BE2C (cell line): Measurements from ENCODE around the gene MARK4.
"Not testable (repeated sequence)": the region's sequence is repeated elsewhere in the genome, so short reads cannot be mapped to it uniquely, and the experiment has no call there.

Experiments
- DNase-seq: peaks from one replicate; pipeline ENCODE4 v3.0.0-alpha.2; 2020
- H3K27me3 ChIP-seq: fragments of 250-450 bp; sonication (Bioruptor Pico); 2 replicates; pipeline ENCODE4 v1.5.1; 2020; ENCODE audit warnings: mild to moderate bottlenecking
- H3K36me3 ChIP-seq: fragments of 250-450 bp; sonication (Bioruptor Pico); 2 replicates; pipeline ENCODE4 v1.5.1; 2020; ENCODE audit warnings: mild to moderate bottlenecking
- H3K4me1 ChIP-seq: fragments of 250-450 bp; sonication (Bioruptor Pico); 2 replicates; pipeline ENCODE4 v1.5.1; 2020
- H3K4me3 ChIP-seq: 2 replicates; pipeline ENCODE4 v1.5.1; 2011; ENCODE audit warnings: low read depth, low read length
- H3K9me3 ChIP-seq: fragments of 250-450 bp; sonication (Bioruptor Pico); 2 replicates; pipeline ENCODE4 v1.5.1; 2020
- TF ChIP-seq, protein P1 (sequence below): IDR thresholded peaks from 2 replicates; pipeline ENCODE4 v1.5.1; 2012; ENCODE audit warnings: mild to moderate bottlenecking, low read depth, low read length

Gene MARK4

DNA sequence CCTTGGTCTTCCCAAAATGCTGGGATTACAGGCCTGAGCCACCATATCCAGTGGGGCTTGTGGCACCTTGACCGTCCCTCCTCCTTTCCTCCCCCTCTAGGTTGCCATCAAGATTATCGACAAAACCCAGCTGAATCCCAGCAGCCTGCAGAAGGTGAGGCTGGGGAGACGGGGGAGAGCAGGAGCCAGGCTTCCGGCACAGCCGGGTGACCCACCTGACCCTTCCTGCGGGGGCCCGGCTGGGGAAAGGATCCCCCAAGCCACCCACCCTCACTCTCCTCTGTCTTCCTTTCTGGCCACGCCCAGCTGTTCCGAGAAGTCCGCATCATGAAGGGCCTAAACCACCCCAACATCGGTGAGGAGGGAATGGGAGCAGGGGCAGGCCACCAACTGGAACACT, 11.9 kb downstream of the MARK4 start:
- no peak overlapping the region for H3K4me3 ChIP-seq
- TF ChIP-seq, protein P1, sequence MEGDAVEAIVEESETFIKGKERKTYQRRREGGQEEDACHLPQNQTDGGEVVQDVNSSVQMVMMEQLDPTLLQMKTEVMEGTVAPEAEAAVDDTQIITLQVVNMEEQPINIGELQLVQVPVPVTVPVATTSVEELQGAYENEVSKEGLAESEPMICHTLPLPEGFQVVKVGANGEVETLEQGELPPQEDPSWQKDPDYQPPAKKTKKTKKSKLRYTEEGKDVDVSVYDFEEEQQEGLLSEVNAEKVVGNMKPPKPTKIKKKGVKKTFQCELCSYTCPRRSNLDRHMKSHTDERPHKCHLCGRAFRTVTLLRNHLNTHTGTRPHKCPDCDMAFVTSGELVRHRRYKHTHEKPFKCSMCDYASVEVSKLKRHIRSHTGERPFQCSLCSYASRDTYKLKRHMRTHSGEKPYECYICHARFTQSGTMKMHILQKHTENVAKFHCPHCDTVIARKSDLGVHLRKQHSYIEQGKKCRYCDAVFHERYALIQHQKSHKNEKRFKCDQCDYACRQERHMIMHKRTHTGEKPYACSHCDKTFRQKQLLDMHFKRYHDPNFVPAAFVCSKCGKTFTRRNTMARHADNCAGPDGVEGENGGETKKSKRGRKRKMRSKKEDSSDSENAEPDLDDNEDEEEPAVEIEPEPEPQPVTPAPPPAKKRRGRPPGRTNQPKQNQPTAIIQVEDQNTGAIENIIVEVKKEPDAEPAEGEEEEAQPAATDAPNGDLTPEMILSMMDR, result no peak
- H3K9me3 ChIP-seq, result no peaks in the 10 kb centered on the region
- no peaks in the 10 kb centered on the region for H3K27me3 ChIP-seq
- no peaks in the 10 kb centered on the region for H3K4me1 ChIP-seq
- DNase-seq, result no peak
- H3K36me3 ChIP-seq, result peaks cover 3% of the 10 kb centered on the region; the same call in 1 of the 2 replicates

GRCh38 chr19:45264781-45265317, 13.8 kb downstream of the MARK4 start:
- Histone ChIP-seq H3K4me1 (no peaks in the 10 kb centered on the region), H3K36me3 (no peaks in the 10 kb centered on the region), H3K9me3 (no peaks in the 10 kb centered on the region), H3K27me3 (no peaks in the 10 kb centered on the region), H3K4me3 (no peak overlapping the region)
- no peak for DNase-seq
- TF ChIP-seq, protein P1, result no peak

GRCh38 chr19:45265375-45265774, 14.3 kb downstream of the MARK4 start:
- Histone ChIP-seq H3K27me3 (no peaks in the 10 kb centered on the region), H3K4me1 (no peaks in the 10 kb centered on the region), H3K4me3 (no peak overlapping the region), H3K9me3 (no peaks in the 10 kb centered on the region), H3K36me3 (no peaks in the 10 kb centered on the region)
- TF ChIP-seq, protein P1, result no peak
- DNase-seq, result no peak

GRCh38 chr19:45267296-45267695, 16.2 kb downstream of the MARK4 start:
- TF ChIP-seq, protein P1, result no peak
- Histone ChIP-seq H3K4me3 (no peak overlapping the region), H3K9me3 (no peaks in the 10 kb centered on the region), H3K36me3 (no peaks in the 10 kb centered on the region; the same call in 1 of the 2 replicates), H3K27me3 (no peaks in the 10 kb centered on the region), H3K4me1 (no peaks in the 10 kb centered on the region)
- no peak for DNase-seq

DNA sequence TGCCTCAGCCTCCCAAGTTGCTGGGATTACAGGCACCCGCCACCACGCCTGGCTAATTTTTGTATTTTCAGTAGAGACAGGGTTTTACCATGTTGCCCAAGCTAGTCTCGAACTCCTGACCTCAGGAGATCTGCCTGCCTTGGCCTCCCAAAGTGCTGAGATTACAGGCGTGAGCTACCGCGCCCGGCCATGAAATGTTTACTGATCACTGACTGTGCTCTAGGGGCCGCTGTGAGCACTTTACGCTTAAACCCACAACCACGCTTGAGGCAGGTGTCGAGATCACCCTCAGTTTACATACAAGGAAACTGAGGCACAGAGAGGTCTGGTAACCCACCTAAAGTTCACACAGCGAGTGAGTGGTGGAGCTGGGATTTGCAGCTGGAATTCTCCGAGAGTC, 18.9 kb downstream of the MARK4 start:
- H3K36me3 ChIP-seq, H3K27me3 ChIP-seq, H3K4me3 ChIP-seq, H3K9me3 ChIP-seq, H3K4me1 ChIP-seq, DNase-seq: not testable (repeated sequence)

GRCh38 chr19:45271098-45271734, 20.1 kb downstream of the MARK4 start:
- TF ChIP-seq, protein P1, result no peak
- Histone ChIP-seq H3K4me1 (peaks cover 10% of the 10 kb centered on the region), H3K27me3 (no peaks in the 10 kb centered on the region), H3K9me3 (no peaks in the 10 kb centered on the region), H3K4me3 (no peak overlapping the region), H3K36me3 (no peaks in the 10 kb centered on the region; the same call in none of the 2 replicates)
- DNase-seq, result no peak
